Prostate gland (tissue), 2 donors: ENCODE results near the gene CCDC146.
A peak's percentile ranks its signal among the peaks of the same experiment; 100 is the strongest.

Source experiments
- POLR2A ChIP-seq: fragments of 450-650 bp; IDR thresholded peaks from one replicate; pipeline ENCODE4 v1.6.1; 2016; ENCODE audit warnings: antibody characterized with exemption, mild to moderate bottlenecking
- POLR2AphosphoS5 ChIP-seq: sonication (generic); formaldehyde crosslinking; IDR thresholded peaks from one replicate; pipeline ENCODE4 v1.6.1; 2017; ENCODE audit warnings: antibody characterized with exemption
- TF ChIP-seq, protein P1 (sequence below), 4 experiments: fragments of 200-600 bp in 2 of 4; fragments of 450-650 bp in 2 of 4; sonication (generic) in 2 of 4; IDR thresholded peaks; 1 replicate in 3 of 4; 2 replicates in 1 of 4; pipeline ENCODE4 v1.5.1; 2016 to 2019; ENCODE audit warnings: antibody characterized with exemption in 4 of 4, mild to moderate bottlenecking in 2 of 4, moderate library complexity in 2 of 4

DNA sequence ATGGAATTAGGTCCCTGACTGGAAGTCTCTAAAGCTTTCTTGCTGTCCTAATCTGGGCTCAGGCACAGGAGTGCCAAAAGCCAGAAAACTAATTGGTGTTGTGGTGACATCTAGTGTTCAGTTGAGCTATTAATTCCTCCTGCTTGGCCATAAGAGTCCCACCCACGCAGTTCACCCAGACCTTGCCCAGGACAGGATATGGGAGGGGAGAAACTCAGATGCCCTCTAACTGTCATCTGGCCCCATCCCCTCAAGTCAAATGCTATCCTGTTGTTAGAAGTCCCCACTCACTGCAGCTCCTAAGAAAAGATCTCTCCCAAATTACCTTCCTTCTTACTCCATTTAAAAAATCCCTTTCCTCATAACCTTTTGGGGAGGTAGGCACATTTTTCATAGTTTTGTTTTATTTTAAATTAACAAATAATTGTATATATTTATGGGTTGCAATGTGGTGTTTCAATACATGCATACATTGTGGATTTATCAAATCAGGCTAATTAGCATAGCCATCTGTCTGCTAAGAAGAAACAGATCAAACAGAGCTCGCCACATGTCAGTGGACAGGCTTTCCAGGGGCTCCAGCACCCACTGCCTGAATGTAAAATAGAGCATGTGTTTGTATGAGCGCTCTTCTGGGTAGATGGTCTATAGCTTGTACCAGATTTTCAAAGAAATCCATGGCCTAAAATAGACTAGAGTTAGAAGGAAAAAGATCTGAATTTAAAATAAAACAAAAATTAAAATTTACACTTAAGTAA, 209.7 kb downstream of the CCDC146 start:
- TF ChIP-seq, protein P1, sequence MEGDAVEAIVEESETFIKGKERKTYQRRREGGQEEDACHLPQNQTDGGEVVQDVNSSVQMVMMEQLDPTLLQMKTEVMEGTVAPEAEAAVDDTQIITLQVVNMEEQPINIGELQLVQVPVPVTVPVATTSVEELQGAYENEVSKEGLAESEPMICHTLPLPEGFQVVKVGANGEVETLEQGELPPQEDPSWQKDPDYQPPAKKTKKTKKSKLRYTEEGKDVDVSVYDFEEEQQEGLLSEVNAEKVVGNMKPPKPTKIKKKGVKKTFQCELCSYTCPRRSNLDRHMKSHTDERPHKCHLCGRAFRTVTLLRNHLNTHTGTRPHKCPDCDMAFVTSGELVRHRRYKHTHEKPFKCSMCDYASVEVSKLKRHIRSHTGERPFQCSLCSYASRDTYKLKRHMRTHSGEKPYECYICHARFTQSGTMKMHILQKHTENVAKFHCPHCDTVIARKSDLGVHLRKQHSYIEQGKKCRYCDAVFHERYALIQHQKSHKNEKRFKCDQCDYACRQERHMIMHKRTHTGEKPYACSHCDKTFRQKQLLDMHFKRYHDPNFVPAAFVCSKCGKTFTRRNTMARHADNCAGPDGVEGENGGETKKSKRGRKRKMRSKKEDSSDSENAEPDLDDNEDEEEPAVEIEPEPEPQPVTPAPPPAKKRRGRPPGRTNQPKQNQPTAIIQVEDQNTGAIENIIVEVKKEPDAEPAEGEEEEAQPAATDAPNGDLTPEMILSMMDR (IDR thresholded peaks at IDR 0.05), result peak in 3 of 4 experiments; percentile 37 to 75 (median 73)
- no peak for TF ChIP-seq POLR2A
- peak; percentile 34 for TF ChIP-seq POLR2AphosphoS5
